ENCODE data around the gene OTULINL.
A peak's percentile ranks its signal among the peaks of the same experiment; 100 is the strongest.

Gene OTULINL

DNA sequence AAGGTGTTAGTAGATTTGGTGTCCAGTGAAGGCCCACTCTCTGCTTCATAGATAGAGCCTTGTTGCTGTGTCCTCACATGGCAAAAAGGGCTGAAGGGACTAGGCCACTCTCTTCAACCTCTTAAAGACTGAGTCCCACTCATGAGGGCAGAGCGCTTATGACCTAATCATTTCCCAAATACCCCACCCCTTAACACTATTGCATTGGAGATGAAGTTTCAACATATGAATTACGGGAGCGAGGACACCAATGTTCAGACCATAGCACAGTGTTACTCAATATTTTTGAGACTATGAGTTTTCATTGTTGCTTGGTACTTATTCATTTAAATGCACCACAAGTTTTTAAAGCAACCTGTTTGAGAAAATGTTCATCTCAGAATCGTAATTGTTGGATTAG, 8.8 kb upstream of the OTULINL start (continued):
- TF ChIP-seq, protein P1, sequence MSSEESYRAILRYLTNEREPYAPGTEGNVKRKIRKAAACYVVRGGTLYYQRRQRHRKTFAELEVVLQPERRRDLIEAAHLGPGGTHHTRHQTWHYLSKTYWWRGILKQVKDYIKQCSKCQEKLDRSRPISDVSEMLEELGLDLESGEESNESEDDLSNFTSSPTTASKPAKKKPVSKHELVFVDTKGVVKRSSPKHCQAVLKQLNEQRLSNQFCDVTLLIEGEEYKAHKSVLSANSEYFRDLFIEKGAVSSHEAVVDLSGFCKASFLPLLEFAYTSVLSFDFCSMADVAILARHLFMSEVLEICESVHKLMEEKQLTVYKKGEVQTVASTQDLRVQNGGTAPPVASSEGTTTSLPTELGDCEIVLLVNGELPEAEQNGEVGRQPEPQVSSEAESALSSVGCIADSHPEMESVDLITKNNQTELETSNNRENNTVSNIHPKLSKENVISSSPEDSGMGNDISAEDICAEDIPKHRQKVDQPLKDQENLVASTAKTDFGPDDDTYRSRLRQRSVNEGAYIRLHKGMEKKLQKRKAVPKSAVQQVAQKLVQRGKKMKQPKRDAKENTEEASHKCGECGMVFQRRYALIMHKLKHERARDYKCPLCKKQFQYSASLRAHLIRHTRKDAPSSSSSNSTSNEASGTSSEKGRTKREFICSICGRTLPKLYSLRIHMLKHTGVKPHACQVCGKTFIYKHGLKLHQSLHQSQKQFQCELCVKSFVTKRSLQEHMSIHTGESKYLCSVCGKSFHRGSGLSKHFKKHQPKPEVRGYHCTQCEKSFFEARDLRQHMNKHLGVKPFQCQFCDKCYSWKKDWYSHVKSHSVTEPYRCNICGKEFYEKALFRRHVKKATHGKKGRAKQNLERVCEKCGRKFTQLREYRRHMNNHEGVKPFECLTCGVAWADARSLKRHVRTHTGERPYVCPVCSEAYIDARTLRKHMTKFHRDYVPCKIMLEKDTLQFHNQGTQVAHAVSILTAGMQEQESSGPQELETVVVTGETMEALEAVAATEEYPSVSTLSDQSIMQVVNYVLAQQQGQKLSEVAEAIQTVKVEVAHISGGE (tag by site-specific recombination; conservative IDR thresholded peaks at IDR 0.05; ENCODE audit: low read depth): no peak
- TF ChIP-seq, protein P2, sequence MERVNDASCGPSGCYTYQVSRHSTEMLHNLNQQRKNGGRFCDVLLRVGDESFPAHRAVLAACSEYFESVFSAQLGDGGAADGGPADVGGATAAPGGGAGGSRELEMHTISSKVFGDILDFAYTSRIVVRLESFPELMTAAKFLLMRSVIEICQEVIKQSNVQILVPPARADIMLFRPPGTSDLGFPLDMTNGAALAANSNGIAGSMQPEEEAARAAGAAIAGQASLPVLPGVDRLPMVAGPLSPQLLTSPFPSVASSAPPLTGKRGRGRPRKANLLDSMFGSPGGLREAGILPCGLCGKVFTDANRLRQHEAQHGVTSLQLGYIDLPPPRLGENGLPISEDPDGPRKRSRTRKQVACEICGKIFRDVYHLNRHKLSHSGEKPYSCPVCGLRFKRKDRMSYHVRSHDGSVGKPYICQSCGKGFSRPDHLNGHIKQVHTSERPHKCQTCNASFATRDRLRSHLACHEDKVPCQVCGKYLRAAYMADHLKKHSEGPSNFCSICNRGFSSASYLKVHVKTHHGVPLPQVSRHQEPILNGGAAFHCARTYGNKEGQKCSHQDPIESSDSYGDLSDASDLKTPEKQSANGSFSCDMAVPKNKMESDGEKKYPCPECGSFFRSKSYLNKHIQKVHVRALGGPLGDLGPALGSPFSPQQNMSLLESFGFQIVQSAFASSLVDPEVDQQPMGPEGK (tag by site-specific recombination; IDR thresholded peaks at IDR 0.05): no peak
- TF ChIP-seq PRDM1 (tag by site-specific recombination; IDR thresholded peaks at IDR 0.05) (no peak), HOXC10 (CRISPR knock-in tag; IDR thresholded peaks at IDR 0.05) (no peak)
- TF ChIP-seq, protein P3, sequence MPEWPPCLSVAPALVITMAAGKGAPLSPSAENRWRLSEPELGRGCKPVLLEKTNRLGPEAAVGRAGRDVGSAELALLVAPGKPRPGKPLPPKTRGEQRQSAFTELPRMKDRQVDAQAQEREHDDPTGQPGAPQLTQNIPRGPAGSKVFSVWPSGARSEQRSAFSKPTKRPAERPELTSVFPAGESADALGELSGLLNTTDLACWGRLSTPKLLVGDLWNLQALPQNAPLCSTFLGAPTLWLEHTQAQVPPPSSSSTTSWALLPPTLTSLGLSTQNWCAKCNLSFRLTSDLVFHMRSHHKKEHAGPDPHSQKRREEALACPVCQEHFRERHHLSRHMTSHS (tag by site-specific recombination; IDR thresholded peaks at IDR 0.05): no peak

DNA sequence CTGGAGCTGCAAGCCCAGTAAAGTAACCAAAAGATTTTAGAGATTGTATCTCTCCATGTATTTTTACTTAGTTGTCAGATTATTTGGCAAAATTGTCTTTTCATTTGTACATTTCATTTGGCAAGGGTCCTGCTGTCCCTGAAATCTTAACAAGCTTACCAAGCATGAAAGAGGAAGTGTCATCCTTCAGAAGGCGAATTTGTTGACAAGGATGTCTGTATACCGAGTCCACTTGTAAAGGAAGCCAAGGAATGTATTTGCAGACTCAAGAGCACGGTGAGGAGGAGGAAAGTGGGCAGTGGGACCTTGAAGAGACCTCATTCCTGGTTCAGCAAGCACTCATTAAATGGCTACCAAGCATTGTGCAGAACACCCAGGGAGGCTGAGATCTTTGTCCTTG, 7.5 kb upstream of the OTULINL start:
- no peak for TF ChIP-seq IKZF3 (tag by site-specific recombination; IDR thresholded peaks at IDR 0.05)
- H3K36me3 ChIP-seq (ENCODE audit: control insufficient read depth in 2 of 2, insufficient read depth in 1 of 2, low read length in 2 of 2): no peaks in the 10 kb centered on the region
- H3K27ac ChIP-seq (ENCODE audit: extremely low read depth, low read depth, low read length): no peak overlapping the region
- no peaks in the 10 kb centered on the region for H3K4me1 ChIP-seq (ENCODE audit: control insufficient read depth, insufficient read depth, low read length)
- no peaks in the 10 kb centered on the region for H3K9me3 ChIP-seq (ENCODE audit: control insufficient read depth, insufficient read depth, low read depth, low read length)
- POLR2A ChIA-PET: no interaction called here
- CTCF ChIA-PET: interaction anchor here (0.7 to 1.1 kb wide), 2 partner anchors 75 to 637 kb away, joined by 3 to 5 read pairs; no protein-coding TSS in a partner anchor
- H3K4me3 ChIP-seq (ENCODE audit: low read depth, low read length): no peak overlapping the region

DNA sequence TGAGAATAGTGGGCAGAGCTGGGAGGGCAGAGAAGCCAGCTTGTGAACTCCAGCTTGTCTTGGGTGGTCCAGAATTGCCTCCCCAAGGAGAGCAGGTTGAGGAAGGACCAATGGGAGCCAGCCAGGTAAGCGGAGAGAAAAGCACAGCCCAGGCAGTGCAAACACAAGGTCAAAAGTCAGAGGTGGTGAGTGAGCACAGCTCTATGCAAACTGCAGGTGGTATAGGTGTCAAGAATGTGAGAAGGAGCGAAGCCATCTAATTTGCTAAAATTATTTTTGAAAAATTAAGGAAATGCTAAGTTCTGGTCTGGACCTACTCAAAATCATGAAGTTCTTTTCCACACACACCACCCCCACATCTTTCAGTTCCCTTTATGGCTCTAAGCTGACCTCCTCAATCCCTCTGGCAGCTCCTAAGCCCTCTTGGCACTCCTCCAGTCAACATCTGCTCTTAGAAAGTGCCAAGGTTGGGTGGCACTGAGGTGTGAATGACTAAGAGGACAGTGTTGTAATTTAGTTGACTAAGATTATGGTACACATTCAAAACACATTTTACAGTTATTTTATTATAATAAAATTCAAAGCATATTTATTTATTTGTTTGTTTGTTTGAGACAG, 6.6 kb upstream of the OTULINL start:
- Histone ChIP-seq H3K4me1 (ENCODE audit: control insufficient read depth, insufficient read depth, low read length) (peaks cover 3% of the 10 kb centered on the region), H3K36me3 (ENCODE audit: control insufficient read depth in 2 of 2, insufficient read depth in 1 of 2, low read length in 2 of 2) (no peaks in the 10 kb centered on the region), H3K4me3 (ENCODE audit: low read depth, low read length) (no peak overlapping the region), H3K27ac (ENCODE audit: extremely low read depth, low read depth, low read length) (no peak overlapping the region), H3K9me3 (ENCODE audit: control insufficient read depth, insufficient read depth, low read depth, low read length) (no peaks in the 10 kb centered on the region)
- ChIA-PET CTCF (interaction anchor here (0.7 to 1.1 kb wide), 2 partner anchors 74 to 638 kb away, joined by 3 to 5 read pairs; no protein-coding TSS in a partner anchor), POLR2A (interaction anchor here (0.8 kb wide), 1 partner anchor 73 kb away, joined by 3 read pairs; no protein-coding TSS in a partner anchor)
- TF ChIP-seq, protein P4, sequence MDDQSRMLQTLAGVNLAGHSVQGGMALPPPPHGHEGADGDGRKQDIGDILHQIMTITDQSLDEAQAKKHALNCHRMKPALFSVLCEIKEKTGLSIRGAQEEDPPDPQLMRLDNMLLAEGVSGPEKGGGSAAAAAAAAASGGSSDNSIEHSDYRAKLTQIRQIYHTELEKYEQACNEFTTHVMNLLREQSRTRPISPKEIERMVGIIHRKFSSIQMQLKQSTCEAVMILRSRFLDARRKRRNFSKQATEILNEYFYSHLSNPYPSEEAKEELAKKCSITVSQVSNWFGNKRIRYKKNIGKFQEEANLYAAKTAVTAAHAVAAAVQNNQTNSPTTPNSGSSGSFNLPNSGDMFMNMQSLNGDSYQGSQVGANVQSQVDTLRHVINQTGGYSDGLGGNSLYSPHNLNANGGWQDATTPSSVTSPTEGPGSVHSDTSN (CRISPR knock-in tag; IDR thresholded peaks at IDR 0.05): no peak
- TF ChIP-seq ZNF792 (tag by site-specific recombination; IDR thresholded peaks at IDR 0.05) (no peak), ZFP41 (tag by site-specific recombination; IDR thresholded peaks at IDR 0.05; ENCODE audit: borderline replicate concordance) (no peak), ZNF623 (tag by site-specific recombination; IDR thresholded peaks at IDR 0.05) (no peak)
- TF ChIP-seq, protein P5, sequence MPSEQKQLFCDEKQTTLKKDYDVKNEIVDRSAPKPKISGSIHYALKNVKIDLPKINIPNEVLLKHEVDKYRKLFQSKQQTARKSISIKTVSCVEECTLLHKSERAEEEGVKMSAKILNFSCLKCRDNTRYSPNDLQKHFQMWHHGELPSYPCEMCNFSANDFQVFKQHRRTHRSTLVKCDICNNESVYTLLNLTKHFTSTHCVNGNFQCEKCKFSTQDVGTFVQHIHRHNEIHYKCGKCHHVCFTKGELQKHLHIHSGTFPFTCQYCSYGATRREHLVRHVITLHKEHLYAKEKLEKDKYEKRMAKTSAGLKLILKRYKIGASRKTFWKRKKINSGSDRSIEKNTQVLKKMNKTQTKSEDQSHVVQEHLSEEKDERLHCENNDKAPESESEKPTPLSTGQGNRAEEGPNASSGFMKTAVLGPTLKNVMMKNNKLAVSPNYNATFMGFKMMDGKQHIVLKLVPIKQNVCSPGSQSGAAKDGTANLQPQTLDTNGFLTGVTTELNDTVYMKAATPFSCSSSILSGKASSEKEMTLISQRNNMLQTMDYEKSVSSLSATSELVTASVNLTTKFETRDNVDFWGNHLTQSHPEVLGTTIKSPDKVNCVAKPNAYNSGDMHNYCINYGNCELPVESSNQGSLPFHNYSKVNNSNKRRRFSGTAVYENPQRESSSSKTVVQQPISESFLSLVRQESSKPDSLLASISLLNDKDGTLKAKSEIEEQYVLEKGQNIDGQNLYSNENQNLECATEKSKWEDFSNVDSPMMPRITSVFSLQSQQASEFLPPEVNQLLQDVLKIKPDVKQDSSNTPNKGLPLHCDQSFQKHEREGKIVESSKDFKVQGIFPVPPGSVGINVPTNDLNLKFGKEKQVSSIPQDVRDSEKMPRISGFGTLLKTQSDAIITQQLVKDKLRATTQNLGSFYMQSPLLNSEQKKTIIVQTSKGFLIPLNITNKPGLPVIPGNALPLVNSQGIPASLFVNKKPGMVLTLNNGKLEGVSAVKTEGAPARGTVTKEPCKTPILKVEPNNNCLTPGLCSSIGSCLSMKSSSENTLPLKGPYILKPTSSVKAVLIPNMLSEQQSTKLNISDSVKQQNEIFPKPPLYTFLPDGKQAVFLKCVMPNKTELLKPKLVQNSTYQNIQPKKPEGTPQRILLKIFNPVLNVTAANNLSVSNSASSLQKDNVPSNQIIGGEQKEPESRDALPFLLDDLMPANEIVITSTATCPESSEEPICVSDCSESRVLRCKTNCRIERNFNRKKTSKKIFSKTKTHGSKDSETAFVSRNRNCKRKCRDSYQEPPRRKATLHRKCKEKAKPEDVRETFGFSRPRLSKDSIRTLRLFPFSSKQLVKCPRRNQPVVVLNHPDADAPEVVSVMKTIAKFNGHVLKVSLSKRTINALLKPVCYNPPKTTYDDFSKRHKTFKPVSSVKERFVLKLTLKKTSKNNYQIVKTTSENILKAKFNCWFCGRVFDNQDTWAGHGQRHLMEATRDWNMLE (tag by site-specific recombination; conservative IDR thresholded peaks at IDR 0.05; ENCODE audit: low read depth): no peak
- TF ChIP-seq, protein P6, sequence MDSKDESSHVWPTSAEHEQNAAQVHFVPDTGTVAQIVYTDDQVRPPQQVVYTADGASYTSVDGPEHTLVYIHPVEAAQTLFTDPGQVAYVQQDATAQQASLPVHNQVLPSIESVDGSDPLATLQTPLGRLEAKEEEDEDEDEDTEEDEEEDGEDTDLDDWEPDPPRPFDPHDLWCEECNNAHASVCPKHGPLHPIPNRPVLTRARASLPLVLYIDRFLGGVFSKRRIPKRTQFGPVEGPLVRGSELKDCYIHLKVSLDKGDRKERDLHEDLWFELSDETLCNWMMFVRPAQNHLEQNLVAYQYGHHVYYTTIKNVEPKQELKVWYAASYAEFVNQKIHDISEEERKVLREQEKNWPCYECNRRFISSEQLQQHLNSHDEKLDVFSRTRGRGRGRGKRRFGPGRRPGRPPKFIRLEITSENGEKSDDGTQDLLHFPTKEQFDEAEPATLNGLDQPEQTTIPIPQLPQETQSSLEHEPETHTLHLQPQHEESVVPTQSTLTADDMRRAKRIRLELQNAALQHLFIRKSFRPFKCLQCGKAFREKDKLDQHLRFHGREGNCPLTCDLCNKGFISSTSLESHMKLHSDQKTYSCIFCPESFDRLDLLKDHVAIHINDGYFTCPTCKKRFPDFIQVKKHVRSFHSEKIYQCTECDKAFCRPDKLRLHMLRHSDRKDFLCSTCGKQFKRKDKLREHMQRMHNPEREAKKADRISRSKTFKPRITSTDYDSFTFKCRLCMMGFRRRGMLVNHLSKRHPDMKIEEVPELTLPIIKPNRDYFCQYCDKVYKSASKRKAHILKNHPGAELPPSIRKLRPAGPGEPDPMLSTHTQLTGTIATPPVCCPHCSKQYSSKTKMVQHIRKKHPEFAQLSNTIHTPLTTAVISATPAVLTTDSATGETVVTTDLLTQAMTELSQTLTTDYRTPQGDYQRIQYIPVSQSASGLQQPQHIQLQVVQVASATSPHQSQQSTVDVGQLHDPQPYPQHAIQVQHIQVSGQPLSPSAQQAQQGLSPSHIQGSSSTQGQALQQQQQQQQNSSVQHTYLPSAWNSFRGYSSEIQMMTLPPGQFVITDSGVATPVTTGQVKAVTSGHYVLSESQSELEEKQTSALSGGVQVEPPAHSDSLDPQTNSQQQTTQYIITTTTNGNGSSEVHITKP (tag by site-specific recombination; IDR thresholded peaks at IDR 0.05): 0 out of 2 replicates have a peak, but pooled peaks have one; percentile 9
